Activated CD4-positive, alpha-beta T cell treated with anti-CD3 and anti-CD28 coated beads for 24 hours (primary cell): ENCODE results near the gene POU6F1.

Experiments used
- DNase-seq, 2 donors: peaks; one replicate each; pipeline ENCODE4 v3.0.0-alpha.2; 2020; ENCODE audit warnings: low read depth in 2 of 2

POU6F1 gene

GRCh38 chr12:51197736-51198567, 19.9 kb downstream of the POU6F1 start:
- DNase-seq = no peak

- no peak for DNase-seq
Observed at GRCh38 chr12:51196547-51196946, 21.3 kb downstream of the POU6F1 start.

- no peak for DNase-seq
Observed at GRCh38 chr12:51195841-51196240, 22.0 kb downstream of the POU6F1 start.

- DNase-seq = no peak
Observed at GRCh38 chr12:51192284-51192671, 25.6 kb downstream of the POU6F1 start.

GRCh38 chr12:51191516-51192283, 26.2 kb downstream of the POU6F1 start:
- no peak for DNase-seq

- DNase-seq = no peak
Observed at GRCh38 chr12:51190820-51191219, 27.0 kb downstream of the POU6F1 start.

- DNase-seq = no peak
Observed at GRCh38 chr12:51189790-51190355, 28.0 kb downstream of the POU6F1 start.

- DNase-seq = no peak
Observed at GRCh38 chr12:51188359-51189051, 29.4 kb downstream of the POU6F1 start.

- no peak for DNase-seq
Observed at GRCh38 chr12:51187370-51187987, 30.4 kb downstream of the POU6F1 start.

- DNase-seq = no peak
Observed at GRCh38 chr12:51186465-51187085, 31.3 kb downstream of the POU6F1 start.

- no peak for DNase-seq
Observed at GRCh38 chr12:51185171-51185717, 32.6 kb downstream of the POU6F1 start.

GRCh38 chr12:51183816-51184215, 34.0 kb downstream of the POU6F1 start:
- DNase-seq = no peak

- DNase-seq = no peak
Observed at GRCh38 chr12:51183349-51183748, 34.5 kb downstream of the POU6F1 start.

GRCh38 chr12:51181558-51181957, 36.3 kb downstream of the POU6F1 start:
- no peak for DNase-seq

- no peak for DNase-seq
Observed at GRCh38 chr12:51177897-51178296, 40.0 kb downstream of the POU6F1 start.

- no peak for DNase-seq
Observed at GRCh38 chr12:51174501-51174900, 43.4 kb downstream of the POU6F1 start.

- DNase-seq = peak; percentile 84 to 86
Observed at GRCh38 chr12:51172515-51173431, 45.1 kb downstream of the POU6F1 start, which contains the start of gene TFCP2. TSS of gene TFCP2 (minus strand) at chr12:51173135. CDS start at chr12:51172422, 713 bp downstream.

- DNase-seq = no peak
Observed at GRCh38 chr12:51171884-51172514, 45.9 kb downstream of the POU6F1 start.

- no peak for DNase-seq
Observed at GRCh38 chr12:51163795-51164194, 54.1 kb downstream of the POU6F1 start.
